ENCODE results near the gene GNAO1.

GRCh38 chr16:56284521-56284920 is 93.2 kb downstream of the GNAO1 start:
- TF ChIP-seq CTCF (conservative IDR thresholded peaks at IDR 0.05 in 1 of 2, IDR thresholded peaks at IDR 0.05 in 1 of 2; ENCODE audit: extremely low read depth in 1 of 2, insufficient read depth in 1 of 2, low read depth in 1 of 2, low read length in 2 of 2) (no peak), EZH2 (IDR thresholded peaks at IDR 0.05; ENCODE audit: borderline replicate concordance, low read length) (no peak)
